Cardiac fibroblast (primary cell): ENCODE results near the gene CRB2.

Experiments
- DNase-seq, 2 donors: peaks; one replicate each; pipeline versions ENCODE4 v3.0.0 to v3.0.0-alpha.2; 2010; ENCODE audit warnings: low read depth in 2 of 2
- H3K4me3 ChIP-seq, 2 donors: replicated peaks in 1 of 2; 1 replicate in 1 of 2; 2 replicates in 1 of 2; pipeline ENCODE4 v1.5.1; 2011; ENCODE audit warnings: low read depth in 2 of 2, low read length in 2 of 2, mild to moderate bottlenecking in 2 of 2, moderate library complexity in 1 of 2
- TF ChIP-seq, protein P1 (sequence below): IDR thresholded peaks from one replicate; pipeline ENCODE4 v1.5.1; 2011; ENCODE audit warnings: low read depth, mild to moderate bottlenecking, low read length, inconsistent platforms

The CRB2 gene

DNA sequence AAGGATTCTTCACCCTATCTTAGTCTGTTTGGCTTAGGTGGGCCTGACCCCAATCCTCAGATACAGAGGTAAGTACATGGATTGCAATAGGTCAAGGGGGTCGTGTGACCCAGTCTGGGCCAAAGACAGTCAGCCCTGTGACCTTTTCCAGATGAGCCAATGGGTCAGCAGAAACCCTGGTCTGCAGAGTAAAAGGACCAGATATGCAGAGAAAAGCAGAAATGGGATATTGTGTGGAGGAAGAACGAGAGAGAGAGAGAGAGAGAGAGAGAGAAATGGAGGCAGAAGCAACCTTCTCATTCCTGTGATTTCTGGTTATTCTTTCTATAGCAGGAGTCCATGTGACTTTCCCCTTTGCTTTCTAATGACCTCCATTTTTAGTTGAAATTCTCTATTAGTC, 40.4 kb upstream of the CRB2 start:
- TF ChIP-seq, protein P1, sequence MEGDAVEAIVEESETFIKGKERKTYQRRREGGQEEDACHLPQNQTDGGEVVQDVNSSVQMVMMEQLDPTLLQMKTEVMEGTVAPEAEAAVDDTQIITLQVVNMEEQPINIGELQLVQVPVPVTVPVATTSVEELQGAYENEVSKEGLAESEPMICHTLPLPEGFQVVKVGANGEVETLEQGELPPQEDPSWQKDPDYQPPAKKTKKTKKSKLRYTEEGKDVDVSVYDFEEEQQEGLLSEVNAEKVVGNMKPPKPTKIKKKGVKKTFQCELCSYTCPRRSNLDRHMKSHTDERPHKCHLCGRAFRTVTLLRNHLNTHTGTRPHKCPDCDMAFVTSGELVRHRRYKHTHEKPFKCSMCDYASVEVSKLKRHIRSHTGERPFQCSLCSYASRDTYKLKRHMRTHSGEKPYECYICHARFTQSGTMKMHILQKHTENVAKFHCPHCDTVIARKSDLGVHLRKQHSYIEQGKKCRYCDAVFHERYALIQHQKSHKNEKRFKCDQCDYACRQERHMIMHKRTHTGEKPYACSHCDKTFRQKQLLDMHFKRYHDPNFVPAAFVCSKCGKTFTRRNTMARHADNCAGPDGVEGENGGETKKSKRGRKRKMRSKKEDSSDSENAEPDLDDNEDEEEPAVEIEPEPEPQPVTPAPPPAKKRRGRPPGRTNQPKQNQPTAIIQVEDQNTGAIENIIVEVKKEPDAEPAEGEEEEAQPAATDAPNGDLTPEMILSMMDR: no peak
- no peak for DNase-seq
- no peak overlapping the region for H3K4me3 ChIP-seq

DNA sequence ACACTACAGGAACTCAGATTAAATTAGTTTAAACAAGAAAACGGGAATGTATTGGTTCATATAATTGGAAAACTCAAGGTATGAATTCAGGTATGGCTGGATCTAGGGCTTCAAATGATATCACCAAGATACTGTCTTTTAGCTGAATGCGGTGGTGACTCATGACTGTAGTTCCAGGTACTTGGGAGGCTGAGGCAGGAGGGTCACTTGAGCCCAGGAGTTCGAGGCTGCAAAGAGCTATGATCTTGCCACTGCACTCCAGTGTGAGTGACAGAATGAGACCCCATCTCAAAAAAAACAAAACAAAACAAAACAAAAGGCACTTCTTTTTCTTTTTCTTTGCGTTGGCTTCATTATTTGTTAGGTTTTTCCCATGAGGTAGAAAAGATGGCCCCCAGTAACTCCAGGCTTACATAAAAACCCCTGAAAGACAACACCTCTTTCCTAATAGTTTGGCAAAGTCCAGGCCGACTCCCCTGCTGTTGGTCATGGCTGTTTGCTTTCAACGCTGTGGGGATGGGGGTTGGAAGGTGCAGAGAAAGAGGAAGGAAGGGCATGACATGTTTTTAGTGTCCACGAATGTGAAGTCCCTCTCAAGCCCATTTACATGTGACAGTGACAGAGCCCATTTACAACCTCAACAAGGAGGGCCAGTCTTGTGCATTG, 39.8 kb upstream of the CRB2 start:
- no peak overlapping the region for H3K4me3 ChIP-seq
- DNase-seq: no peak
- TF ChIP-seq, protein P1: no peak

DNA sequence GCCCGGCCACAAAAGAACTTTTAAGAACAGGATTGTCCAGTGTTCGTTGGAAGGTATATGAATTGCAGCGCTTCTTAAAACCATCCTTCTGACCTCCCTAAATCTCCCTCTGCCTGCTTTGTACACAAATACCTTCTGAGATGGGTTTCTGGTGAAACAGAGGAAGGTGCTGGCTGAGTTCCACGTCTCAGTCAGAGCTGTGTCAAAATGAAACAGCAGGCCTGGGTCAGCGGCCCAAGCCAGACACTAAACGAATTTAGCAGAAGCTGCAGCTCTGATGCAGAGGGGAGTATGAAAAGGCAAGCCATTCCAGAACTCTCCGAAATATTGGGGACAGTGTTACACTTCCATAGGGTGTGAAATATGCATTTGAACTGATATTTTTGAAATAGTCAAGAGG, 37.8 kb upstream of the CRB2 start:
- no peak overlapping the region for H3K4me3 ChIP-seq
- TF ChIP-seq, protein P1: no peak
- DNase-seq: no peak

DNA sequence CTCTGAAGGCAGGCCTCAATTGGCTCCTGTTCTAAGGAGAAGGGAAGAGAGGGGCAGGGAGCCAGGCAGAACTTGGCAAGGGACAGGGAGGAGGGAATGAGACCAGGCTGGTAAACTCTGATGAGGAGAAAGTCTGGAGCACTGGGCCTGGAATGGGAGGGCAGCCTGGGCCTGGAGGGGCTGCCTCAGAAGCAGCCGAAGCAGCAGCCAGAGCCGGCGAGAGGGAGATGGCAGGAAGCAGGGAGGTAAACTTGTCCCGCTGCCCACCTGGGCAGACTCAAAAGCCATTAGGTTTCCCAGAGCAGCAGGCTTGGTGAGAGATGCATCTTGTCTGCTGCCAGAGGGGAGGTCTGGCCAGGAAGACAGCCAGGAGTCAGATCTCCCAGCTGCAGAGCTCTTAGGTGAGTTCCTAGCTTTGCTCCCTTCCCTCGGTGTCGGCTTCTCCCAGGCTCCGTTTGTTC, 37.0 kb upstream of the CRB2 start:
- TF ChIP-seq, protein P1: no peak
- DNase-seq: peak in 1 of 2 donors; percentile 40
- no peak overlapping the region for H3K4me3 ChIP-seq

DNA sequence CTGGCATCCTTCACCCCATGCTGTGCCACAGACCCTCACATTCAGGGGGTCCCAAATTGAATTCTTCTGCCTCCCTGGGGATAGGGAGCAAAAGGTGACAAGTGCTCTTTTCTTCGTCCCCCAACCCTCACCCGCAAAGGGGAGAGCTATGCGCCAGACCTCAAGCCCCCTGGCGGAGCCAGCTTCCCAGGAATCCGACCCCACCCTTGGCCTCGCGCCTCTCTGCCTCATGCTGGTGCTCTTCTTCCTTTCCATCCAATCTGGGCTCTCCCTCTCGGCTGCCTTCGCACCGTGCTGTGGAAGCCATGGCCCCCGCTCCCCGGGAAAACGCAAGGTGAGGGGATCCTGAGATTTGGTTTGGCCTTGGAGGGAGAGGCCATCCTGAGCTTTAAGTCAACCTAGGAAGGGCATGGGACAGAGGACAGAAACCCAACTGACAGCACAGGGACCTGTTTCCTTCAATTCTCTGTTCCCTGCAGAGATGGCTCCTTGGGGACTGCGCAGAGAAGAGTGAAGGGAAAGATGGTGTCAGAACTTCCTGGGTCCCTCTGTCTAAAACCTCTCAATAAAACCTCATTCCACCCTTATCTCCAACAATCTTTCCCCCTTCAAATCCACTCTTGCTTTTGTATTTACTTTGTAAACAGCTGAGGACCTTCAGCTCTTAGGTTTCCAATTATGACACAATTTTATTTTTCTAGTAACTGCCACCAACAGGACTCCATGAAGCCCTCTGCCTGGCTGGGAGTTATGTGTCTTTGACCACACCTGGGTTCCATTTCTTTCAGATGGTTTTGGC, 36.3 kb upstream of the CRB2 start:
- DNase-seq: no peak
- TF ChIP-seq, protein P1: no peak
- no peak overlapping the region for H3K4me3 ChIP-seq

DNA sequence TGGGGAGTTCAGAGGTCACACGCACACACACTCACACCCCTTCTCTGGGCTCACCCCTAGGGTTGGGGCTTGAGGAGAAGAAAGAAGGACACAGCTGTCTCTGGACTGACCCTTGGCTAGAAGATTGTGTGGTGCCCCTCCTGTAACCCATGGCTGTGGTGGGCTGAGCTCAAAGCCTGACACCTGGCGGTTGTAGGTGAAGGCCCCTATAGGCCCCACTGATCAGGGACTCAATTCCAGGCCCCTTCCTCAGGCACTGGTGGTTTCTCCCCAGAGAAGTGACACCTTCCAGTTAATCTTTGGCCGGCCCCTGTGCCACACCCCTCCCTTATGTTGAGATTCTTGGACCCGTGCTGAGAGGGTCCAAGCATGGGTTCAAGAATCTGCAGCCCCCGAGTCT, 35.2 kb upstream of the CRB2 start:
- no peak for DNase-seq
- no peak overlapping the region for H3K4me3 ChIP-seq
- TF ChIP-seq, protein P1: no peak
